Endodermal cell (in vitro differentiated cells): ENCODE measurements around the gene GNAI3. TPM values are rescaled to one million over a fixed set of nuclear protein-coding genes. Genes with fewer than 3 reads are reported as not detected.

Experiments used
- DNase-seq: peaks from one replicate; pipeline ENCODE4 v3.0.0-alpha.2; 2017
- H3K27ac ChIP-seq: 2 replicates; pipeline ENCODE4 v1.5.1; 2013; ENCODE audit warnings: mild to moderate bottlenecking, low read depth, low read length, moderate library complexity
- H3K27me3 ChIP-seq: 2 replicates; pipeline ENCODE4 v1.6.1; 2013; ENCODE audit warnings: mild to moderate bottlenecking, low read length, moderate library complexity; ENCODE audit not compliant: insufficient read depth, control insufficient read depth, poor library complexity, severe bottlenecking
- H3K36me3 ChIP-seq: 2 replicates; pipeline ENCODE4 v1.7.0; 2013; ENCODE audit warnings: mild to moderate bottlenecking, low read length, moderate library complexity; ENCODE audit not compliant: control insufficient read depth, insufficient read depth
- H3K4me1 ChIP-seq: one replicate; pipeline ENCODE4 v1.7.0; 2013; ENCODE audit warnings: low read length; ENCODE audit not compliant: control insufficient read depth, insufficient read depth
- H3K4me3 ChIP-seq: 2 replicates; pipeline ENCODE4 v1.5.1; 2013; ENCODE audit warnings: mild to moderate bottlenecking, low read length, moderate library complexity
- H3K9ac ChIP-seq: 2 replicates; pipeline ENCODE4 v1.6.1; 2013; ENCODE audit warnings: mild to moderate bottlenecking, low read length, moderate library complexity; ENCODE audit not compliant: poor library complexity, severe bottlenecking; ENCODE audit errors: extremely low read depth
- H3K9me3 ChIP-seq: 2 replicates; pipeline ENCODE4 v1.6.1; 2013; ENCODE audit warnings: mild to moderate bottlenecking, low read length, moderate library complexity; ENCODE audit not compliant: control insufficient read depth
- H3K27ac Mint-ChIP-seq: 2 replicates; pipeline ENCODE4 v1.8.0; 2020; ENCODE audit warnings: mixed read lengths
- H3K27me3 Mint-ChIP-seq: 2 replicates; pipeline ENCODE4 v1.8.0; 2021; ENCODE audit warnings: mild to moderate bottlenecking, mixed read lengths; ENCODE audit not compliant: insufficient read depth
- H3K36me3 Mint-ChIP-seq: 2 replicates; pipeline ENCODE4 v1.8.0; 2020; ENCODE audit warnings: low read depth, mixed read lengths
- H3K4me1 Mint-ChIP-seq: 2 replicates; pipeline ENCODE4 v1.8.0; 2020; ENCODE audit warnings: mixed read lengths
- H3K4me3 Mint-ChIP-seq: 2 replicates; pipeline ENCODE4 v1.8.0; 2020; ENCODE audit warnings: mild to moderate bottlenecking, moderate library complexity, mixed read lengths
- H3K9me3 Mint-ChIP-seq: 2 replicates; pipeline ENCODE4 v1.8.0; 2020; ENCODE audit warnings: mild to moderate bottlenecking, mixed read lengths
- WGBS, 2 experiments: methylation state at CpG; one replicate each; pipeline versions ENCODE4 v1.1.5 to v1.1.7; 2013; ENCODE audit warnings: missing lambda C conversion rate in 2 of 2, mixed read lengths in 1 of 2; ENCODE audit not compliant: insufficient coverage in 1 of 2, insufficient read length in 1 of 2; 5-methylcytosine and 5-hydroxymethylcytosine counted together
- total RNA-seq, 2 donors: library from RNA; stranded (reverse); fragmentation: NEBNext Ultra II Directional in 1 of 2; extraction: Animal tissue kit (Norgen Biotek cat#: 25700) in 1 of 2; gene quantifications; 2 replicates in 1 of 2; 3 replicates in 1 of 2; pipeline ENCODE4 v1.2.1, GENCODE V29; 2021
- TF ChIP-seq, protein P1 (sequence below): fragments of 200-600 bp; sonication (generic); conservative IDR thresholded peaks from 2 replicates; pipeline ENCODE4 v1.5.0; 2021; ENCODE audit warnings: antibody characterized with exemption, mild to moderate bottlenecking

Gene GNAI3
- total RNA-seq, 2 donors from 2014 or later = 10.1 to 10.9 TPM

DNA sequence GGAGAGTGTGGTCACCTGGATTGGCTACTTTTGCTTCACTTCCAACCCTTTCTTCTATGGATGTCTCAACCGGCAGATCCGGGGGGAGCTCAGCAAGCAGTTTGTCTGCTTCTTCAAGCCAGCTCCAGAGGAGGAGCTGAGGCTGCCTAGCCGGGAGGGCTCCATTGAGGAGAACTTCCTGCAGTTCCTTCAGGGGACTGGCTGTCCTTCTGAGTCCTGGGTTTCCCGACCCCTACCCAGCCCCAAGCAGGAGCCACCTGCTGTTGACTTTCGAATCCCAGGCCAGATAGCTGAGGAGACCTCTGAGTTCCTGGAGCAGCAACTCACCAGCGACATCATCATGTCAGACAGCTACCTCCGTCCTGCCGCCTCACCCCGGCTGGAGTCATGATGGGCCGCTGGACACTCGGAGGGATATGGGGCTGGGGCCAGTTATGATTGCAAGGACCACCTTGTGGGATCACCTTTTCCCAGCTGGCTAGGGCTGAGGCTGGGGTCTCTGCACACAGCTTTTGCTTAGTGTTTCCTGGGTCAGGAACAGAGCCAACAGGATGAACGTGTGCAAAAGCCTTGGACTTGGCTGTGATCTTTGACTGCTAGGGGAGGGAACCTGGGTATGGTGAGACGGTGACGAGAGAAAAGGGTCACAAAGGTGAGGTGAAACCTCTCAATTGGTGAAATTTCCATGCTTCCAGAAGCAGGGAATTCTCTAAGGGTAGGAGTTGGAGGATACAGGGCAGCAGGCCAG is 4.3 kb upstream of the GNAI3 start:
- Mint-ChIP-seq H3K4me3 (no peak overlapping the region), H3K9me3 (no peaks in the 10 kb centered on the region), H3K36me3 (no peaks in the 10 kb centered on the region), H3K27me3 (peaks cover 3% of the 10 kb centered on the region), H3K27ac (no peak overlapping the region), H3K4me1 (peaks cover 19% of the 10 kb centered on the region)
- H3K9me3 ChIP-seq = no peaks in the 10 kb centered on the region
- H3K27me3 ChIP-seq = peaks cover 11% of the 10 kb centered on the region
- no peaks in the 10 kb centered on the region for H3K36me3 ChIP-seq
- no peak overlapping the region for H3K27ac ChIP-seq
- TF ChIP-seq, protein P1, sequence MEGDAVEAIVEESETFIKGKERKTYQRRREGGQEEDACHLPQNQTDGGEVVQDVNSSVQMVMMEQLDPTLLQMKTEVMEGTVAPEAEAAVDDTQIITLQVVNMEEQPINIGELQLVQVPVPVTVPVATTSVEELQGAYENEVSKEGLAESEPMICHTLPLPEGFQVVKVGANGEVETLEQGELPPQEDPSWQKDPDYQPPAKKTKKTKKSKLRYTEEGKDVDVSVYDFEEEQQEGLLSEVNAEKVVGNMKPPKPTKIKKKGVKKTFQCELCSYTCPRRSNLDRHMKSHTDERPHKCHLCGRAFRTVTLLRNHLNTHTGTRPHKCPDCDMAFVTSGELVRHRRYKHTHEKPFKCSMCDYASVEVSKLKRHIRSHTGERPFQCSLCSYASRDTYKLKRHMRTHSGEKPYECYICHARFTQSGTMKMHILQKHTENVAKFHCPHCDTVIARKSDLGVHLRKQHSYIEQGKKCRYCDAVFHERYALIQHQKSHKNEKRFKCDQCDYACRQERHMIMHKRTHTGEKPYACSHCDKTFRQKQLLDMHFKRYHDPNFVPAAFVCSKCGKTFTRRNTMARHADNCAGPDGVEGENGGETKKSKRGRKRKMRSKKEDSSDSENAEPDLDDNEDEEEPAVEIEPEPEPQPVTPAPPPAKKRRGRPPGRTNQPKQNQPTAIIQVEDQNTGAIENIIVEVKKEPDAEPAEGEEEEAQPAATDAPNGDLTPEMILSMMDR = no peak
- H3K4me3 ChIP-seq = no peak overlapping the region
- H3K4me1 ChIP-seq = peaks cover 8% of the 10 kb centered on the region
- DNase-seq = peak; percentile 47
- WGBS, 2 experiments = 88 to 89% methylated on average over 13 to 14 of the region's 14 CpGs
- H3K9ac ChIP-seq = no peak overlapping the region

DNA sequence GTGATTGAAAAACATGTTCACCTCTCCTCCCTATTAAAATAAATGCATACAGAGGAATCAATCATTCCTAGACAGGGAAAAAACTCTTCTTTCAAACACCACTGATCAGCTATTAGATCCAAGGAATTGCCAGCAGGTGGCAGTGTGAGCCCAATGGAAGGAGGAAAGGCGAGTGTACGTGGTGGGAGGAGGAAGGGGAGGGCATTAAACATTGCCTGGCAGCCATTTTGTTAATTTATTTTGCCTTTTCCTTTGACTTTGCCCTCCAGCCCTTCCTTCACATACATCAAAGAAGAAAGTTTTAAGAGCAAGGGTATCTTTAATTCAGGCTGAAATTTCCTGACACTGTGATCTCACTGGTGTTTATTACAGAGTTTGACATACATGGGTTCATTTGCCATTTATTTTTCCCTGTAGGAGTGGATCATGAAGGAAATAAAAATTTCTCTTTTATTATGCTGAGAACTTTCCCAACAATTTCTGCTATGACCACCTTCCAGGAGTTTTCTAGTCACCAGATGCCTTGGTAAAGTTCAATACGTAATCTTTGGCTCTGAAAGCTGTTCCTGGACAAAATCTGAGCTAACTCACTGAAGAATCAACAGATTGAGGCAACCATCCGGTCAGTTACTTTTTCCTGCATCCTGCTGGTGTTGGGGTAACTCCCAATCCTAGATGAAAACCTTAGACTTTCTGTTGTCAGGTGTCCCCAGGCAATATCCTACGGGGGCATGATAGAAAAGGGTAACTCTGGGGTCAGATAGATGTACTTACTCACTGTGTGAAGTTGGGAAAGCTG is 1.9 kb upstream of the GNAI3 start:
- Mint-ChIP-seq H3K36me3 (no peaks in the 10 kb centered on the region), H3K4me3 (peak overlapping the region; percentile 96), H3K27me3 (no peaks in the 10 kb centered on the region), H3K9me3 (no peaks in the 10 kb centered on the region), H3K4me1 (peaks cover 23% of the 10 kb centered on the region), H3K27ac (peak overlapping the region; percentile 92)
- TF ChIP-seq, protein P1 = peak; percentile 94
- peak overlapping the region; percentile 100 for H3K4me3 ChIP-seq
- H3K9me3 ChIP-seq = no peaks in the 10 kb centered on the region
- DNase-seq = peak; percentile 95
- 56 to 80% methylated on average over 2 to 5 of the region's 5 CpGs for WGBS, 2 experiments
- H3K27ac ChIP-seq = peak overlapping the region; percentile 3
- H3K36me3 ChIP-seq = peaks cover 5% of the 10 kb centered on the region
- H3K27me3 ChIP-seq = peaks cover 3% of the 10 kb centered on the region
- peaks cover 14% of the 10 kb centered on the region for H3K4me1 ChIP-seq
- H3K9ac ChIP-seq = peak overlapping the region; percentile 17

- peak; percentile 63 for DNase-seq
- peaks cover 10% of the 10 kb centered on the region for H3K36me3 ChIP-seq
- H3K4me1 ChIP-seq = peaks cover 14% of the 10 kb centered on the region
- H3K9me3 Mint-ChIP-seq = no peaks in the 10 kb centered on the region
- H3K9me3 ChIP-seq = no peaks in the 10 kb centered on the region
- peaks cover 23% of the 10 kb centered on the region for H3K4me1 Mint-ChIP-seq
- H3K27me3 ChIP-seq = no peaks in the 10 kb centered on the region
- no peaks in the 10 kb centered on the region for H3K27me3 Mint-ChIP-seq
- peak overlapping the region; percentile 19 for H3K27ac ChIP-seq
- TF ChIP-seq, protein P1 = no peak
- H3K4me3 Mint-ChIP-seq = peak overlapping the region; percentile 96
- H3K36me3 Mint-ChIP-seq = no peaks in the 10 kb centered on the region
- H3K4me3 ChIP-seq = peak overlapping the region; percentile 100
- peak overlapping the region; percentile 98 for H3K27ac Mint-ChIP-seq
- peak overlapping the region; percentile 79 for H3K9ac ChIP-seq
- 18 to 22% methylated on average over 22 of the region's 22 CpGs for WGBS, 2 experiments
These were observed 723 bp upstream of the GNAI3 start for GRCh38 chr1:109547463-109548320.
